Measurements from ENCODE around the gene ZNF547.

ZNF547 gene

GRCh38 chr19:57389730-57390598, 26.6 kb downstream of the ZNF547 start, which contains the start of gene ZNF548:
Gene ZNF548 (plus strand): TSS chr19:57389854. CDS start chr19:57390100, 246 bp downstream.
- peak; percentile 21 for TF ChIP-seq CTCF (IDR thresholded peaks at IDR 0.05; ENCODE audit: insufficient read depth, low read length, poor library complexity, severe bottlenecking)
- Histone ChIP-seq H3K27me3 (replicated peaks; ENCODE audit: control insufficient read depth, insufficient read depth, low read length) (no peaks in the 10 kb centered on the region), H3K4me3 (replicated peaks; ENCODE audit: low read depth, low read length) (peak within 1 kb of the TSS; percentile 95), H3K36me3 (ENCODE audit: control insufficient read depth, insufficient read depth, low read length) (peaks cover 6% of the 10 kb centered on the region)
- peak; percentile 100 for DNase-seq (ENCODE audit: extremely low read depth, insufficient read length)

- no peak for DNase-seq (ENCODE audit: extremely low read depth, insufficient read length)
- Histone ChIP-seq H3K36me3 (ENCODE audit: control insufficient read depth, insufficient read depth, low read length) (peaks cover 34% of the 10 kb centered on the region), H3K27me3 (replicated peaks; ENCODE audit: control insufficient read depth, insufficient read depth, low read length) (no peaks in the 10 kb centered on the region), H3K4me3 (replicated peaks; ENCODE audit: low read depth, low read length) (no peak overlapping the region)
- TF ChIP-seq CTCF (IDR thresholded peaks at IDR 0.05; ENCODE audit: insufficient read depth, low read length, poor library complexity, severe bottlenecking), result no peak
Measured at GRCh38 chr19:57395710-57396109, 32.4 kb downstream of the ZNF547 start.

GRCh38 chr19:57398868-57399267, 35.5 kb downstream of the ZNF547 start:
- no peak for DNase-seq (ENCODE audit: extremely low read depth, insufficient read length)
- TF ChIP-seq CTCF (IDR thresholded peaks at IDR 0.05; ENCODE audit: insufficient read depth, low read length, poor library complexity, severe bottlenecking), result no peak
- Histone ChIP-seq H3K4me3 (replicated peaks; ENCODE audit: low read depth, low read length) (no peak overlapping the region), H3K27me3 (replicated peaks; ENCODE audit: control insufficient read depth, insufficient read depth, low read length) (no peaks in the 10 kb centered on the region), H3K36me3 (ENCODE audit: control insufficient read depth, insufficient read depth, low read length) (peaks cover 31% of the 10 kb centered on the region)

- no peak for DNase-seq (ENCODE audit: extremely low read depth, insufficient read length)
- Histone ChIP-seq H3K4me3 (replicated peaks; ENCODE audit: low read depth, low read length) (no peak overlapping the region), H3K36me3 (ENCODE audit: control insufficient read depth, insufficient read depth, low read length) (peaks cover 3% of the 10 kb centered on the region), H3K27me3 (replicated peaks; ENCODE audit: control insufficient read depth, insufficient read depth, low read length) (no peaks in the 10 kb centered on the region)
- no peak for TF ChIP-seq CTCF (IDR thresholded peaks at IDR 0.05; ENCODE audit: insufficient read depth, low read length, poor library complexity, severe bottlenecking)
Measured at GRCh38 chr19:57403737-57404563, 40.6 kb downstream of the ZNF547 start.

- peak; percentile 56 for DNase-seq (ENCODE audit: extremely low read depth, insufficient read length)
- no peak overlapping the region for H3K4me3 ChIP-seq (replicated peaks; ENCODE audit: low read depth, low read length)
- TF ChIP-seq CTCF (IDR thresholded peaks at IDR 0.05; ENCODE audit: insufficient read depth, low read length, poor library complexity, severe bottlenecking), result peak; percentile 85
- no peaks in the 10 kb centered on the region for H3K27me3 ChIP-seq (replicated peaks; ENCODE audit: control insufficient read depth, insufficient read depth, low read length)
- no peaks in the 10 kb centered on the region for H3K36me3 ChIP-seq (ENCODE audit: control insufficient read depth, insufficient read depth, low read length)
Measured at GRCh38 chr19:57406516-57407123, 43.3 kb downstream of the ZNF547 start.
